Subcutaneous abdominal adipose tissue (tissue), 5 donors: Measurements from ENCODE around the gene ATP6V1E1.
"Not testable (repeated sequence)": the region's sequence is repeated elsewhere in the genome, so short reads cannot be mapped to it uniquely, and the experiment has no call there.

ENCODE experiments used
- H3K27ac ChIP-seq: one replicate; pipeline ENCODE4 v1.7.0; 2013; ENCODE audit warnings: low read depth, mild to moderate bottlenecking, inconsistent platforms, low read length, moderate library complexity
- H3K27me3 ChIP-seq, 5 donors: one replicate each; pipeline ENCODE4 v1.7.0; 2013; ENCODE audit warnings: low read length in 5 of 5, inconsistent platforms in 1 of 5; ENCODE audit not compliant: control insufficient read depth in 5 of 5, insufficient read depth in 4 of 5
- H3K36me3 ChIP-seq, 5 donors: one replicate each; pipeline ENCODE4 v1.7.0; 2013; ENCODE audit warnings: low read length in 5 of 5; ENCODE audit not compliant: control insufficient read depth in 5 of 5, insufficient read depth in 5 of 5
- H3K4me1 ChIP-seq, 5 donors: one replicate each; pipeline ENCODE4 v1.7.0; 2013; ENCODE audit warnings: low read length in 5 of 5, mild to moderate bottlenecking in 3 of 5, moderate library complexity in 1 of 5; ENCODE audit not compliant: control insufficient read depth in 5 of 5, insufficient read depth in 5 of 5
- H3K4me3 ChIP-seq, 5 donors: one replicate each; pipeline ENCODE4 v1.7.0; 2013; ENCODE audit warnings: low read length in 5 of 5, low read depth in 1 of 5
- H3K9ac ChIP-seq, 5 donors: one replicate each; pipeline ENCODE4 v1.7.0; 2013; ENCODE audit warnings: low read length in 5 of 5, mild to moderate bottlenecking in 4 of 5, moderate library complexity in 3 of 5
- H3K9me3 ChIP-seq, 5 donors: one replicate each; pipeline ENCODE4 v1.7.0; 2013; ENCODE audit warnings: low read length in 5 of 5; ENCODE audit not compliant: control insufficient read depth in 5 of 5
- donor health status: healthy.
- donor health status: healthy.
- donor health status: healthy.
- donor health status: healthy.
- donor health status: healthy.

ATP6V1E1 gene

DNA sequence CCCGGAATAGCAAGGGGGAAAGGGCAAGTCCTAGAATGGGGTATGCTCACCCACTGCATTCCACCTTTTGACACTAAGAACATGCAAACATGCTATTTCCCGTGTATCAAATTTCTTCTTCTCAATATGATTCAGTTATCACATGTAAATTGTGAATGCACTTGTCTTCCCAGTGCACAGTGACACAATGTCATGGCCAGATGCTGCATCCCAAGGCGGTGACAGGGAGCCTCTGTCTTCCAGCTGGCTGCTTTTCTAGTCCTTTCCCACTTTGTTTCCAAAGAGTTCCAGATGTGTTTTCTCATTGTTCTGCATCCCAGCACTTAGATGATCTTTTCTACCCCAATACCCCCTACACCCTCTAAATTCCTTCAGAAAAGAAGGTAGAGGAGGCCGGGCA lies 52.9 kb downstream of the ATP6V1E1 start:
- Histone ChIP-seq H3K36me3 (peaks cover 0 to 3% (median 2%) of the 10 kb centered on the region in 5 donors), H3K27me3 (no peaks in the 10 kb centered on the region), H3K27ac (no peak overlapping the region), H3K4me1 (peaks cover 9 to 19% (median 13%) of the 10 kb centered on the region in 5 donors), H3K4me3 (no peak overlapping the region), H3K9me3 (no peaks in the 10 kb centered on the region), H3K9ac (no peak overlapping the region)

GRCh38 chr22:17575151-17575550 lies 53.4 kb downstream of the ATP6V1E1 start:
- Histone ChIP-seq H3K9me3 (no peaks in the 10 kb centered on the region), H3K9ac (no peak overlapping the region), H3K36me3 (peaks cover 0 to 3% (median 2%) of the 10 kb centered on the region in 5 donors)

GRCh38 chr22:17570851-17571631 lies 57.5 kb downstream of the ATP6V1E1 start:
- Histone ChIP-seq H3K36me3 (no peaks in the 10 kb centered on the region), H3K27me3 (no peaks in the 10 kb centered on the region), H3K9ac (peak overlapping the region; percentile 14 to 69 (median 57)), H3K4me1 (peaks cover 14 to 35% (median 30%) of the 10 kb centered on the region in 5 donors), H3K4me3 (peak overlapping the region; percentile 54 to 75 (median 58)), H3K9me3 (no peaks in the 10 kb centered on the region), H3K27ac (peak overlapping the region; percentile 90)

More at GRCh38 chr22:17575151-17575550, 53.4 kb downstream of the ATP6V1E1 start:
- Histone ChIP-seq H3K4me3 (no peak overlapping the region), H3K27ac (no peak overlapping the region), H3K4me1 (peaks cover 11 to 24% (median 19%) of the 10 kb centered on the region in 5 donors), H3K27me3 (no peaks in the 10 kb centered on the region)

DNA sequence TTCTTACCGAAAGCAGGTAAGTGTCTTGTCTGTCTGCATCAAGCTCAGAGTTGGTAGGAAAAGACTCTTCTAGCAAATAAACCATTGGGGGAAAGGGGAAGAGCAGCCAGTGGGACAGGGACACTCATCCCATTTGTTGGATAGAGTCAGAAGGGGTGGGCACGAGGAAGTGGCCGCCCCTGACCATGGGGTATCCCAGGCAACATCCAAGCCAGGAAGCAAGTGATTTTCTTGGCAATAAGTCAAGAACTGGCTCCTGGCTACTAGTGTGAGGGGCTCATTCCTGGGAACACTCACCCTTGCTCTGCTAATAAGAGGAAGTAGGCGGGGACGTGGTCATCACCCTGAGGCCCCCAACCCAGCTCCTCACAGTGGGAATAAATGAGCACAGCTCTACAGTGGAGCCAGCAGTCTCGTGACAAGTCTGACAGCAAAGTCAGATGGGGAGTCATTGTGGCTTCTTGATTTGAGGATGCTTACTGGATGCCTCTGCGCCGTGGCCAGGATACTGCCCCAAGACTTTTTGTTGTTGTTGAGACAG lies 58.5 kb downstream of the ATP6V1E1 start:
- no peaks in the 10 kb centered on the region for H3K27me3 ChIP-seq
- H3K9me3 ChIP-seq, result no peaks in the 10 kb centered on the region
- H3K9ac ChIP-seq, result peak overlapping the region in 3 of 5 donors; percentile 6 to 54 (median 9)
- no peaks in the 10 kb centered on the region for H3K36me3 ChIP-seq
- H3K4me1 ChIP-seq, result peaks cover 11 to 40% (median 35%) of the 10 kb centered on the region in 5 donors
- H3K4me3 ChIP-seq, result peak overlapping the region; percentile 40 to 60 (median 56)
- peak overlapping the region; percentile 90 for H3K27ac ChIP-seq

- Histone ChIP-seq H3K4me1 (peaks cover 19 to 63% (median 57%) of the 10 kb centered on the region in 5 donors), H3K4me3 (no peak overlapping the region), H3K36me3 (no peaks in the 10 kb centered on the region), H3K27ac (peak overlapping the region; percentile 42), H3K27me3 (no peaks in the 10 kb centered on the region), H3K9me3 (no peaks in the 10 kb centered on the region), H3K9ac (peak overlapping the region in 1 of 5 donors; percentile 11)
These were observed 61.8 kb downstream of the ATP6V1E1 start for GRCh38 chr22:17566776-17567175.

- peak overlapping the region in 3 of 5 donors; percentile 7 to 52 (median 11) for H3K9ac ChIP-seq
- peak overlapping the region; percentile 42 for H3K27ac ChIP-seq
- H3K9me3 ChIP-seq, H3K27me3 ChIP-seq, H3K36me3 ChIP-seq, H3K4me3 ChIP-seq: not testable (repeated sequence)
- peaks cover 17 to 56% (median 51%) of the 10 kb centered on the region in 5 donors for H3K4me1 ChIP-seq
These were observed 62.4 kb downstream of the ATP6V1E1 start for GRCh38 chr22:17566016-17566687.

- H3K9me3 ChIP-seq, result no peaks in the 10 kb centered on the region
- H3K4me1 ChIP-seq, result peaks cover 8 to 41% (median 30%) of the 10 kb centered on the region in 5 donors
- H3K27ac ChIP-seq, result peak overlapping the region; percentile 93
- H3K4me3 ChIP-seq, result peak overlapping the region; percentile 48 to 59 (median 51)
- no peaks in the 10 kb centered on the region for H3K27me3 ChIP-seq
- no peaks in the 10 kb centered on the region for H3K36me3 ChIP-seq
- H3K9ac ChIP-seq, result peak overlapping the region in 4 of 5 donors; percentile 25 to 93 (median 64)
These were observed 64.6 kb downstream of the ATP6V1E1 start for GRCh38 chr22:17563936-17564391.

DNA sequence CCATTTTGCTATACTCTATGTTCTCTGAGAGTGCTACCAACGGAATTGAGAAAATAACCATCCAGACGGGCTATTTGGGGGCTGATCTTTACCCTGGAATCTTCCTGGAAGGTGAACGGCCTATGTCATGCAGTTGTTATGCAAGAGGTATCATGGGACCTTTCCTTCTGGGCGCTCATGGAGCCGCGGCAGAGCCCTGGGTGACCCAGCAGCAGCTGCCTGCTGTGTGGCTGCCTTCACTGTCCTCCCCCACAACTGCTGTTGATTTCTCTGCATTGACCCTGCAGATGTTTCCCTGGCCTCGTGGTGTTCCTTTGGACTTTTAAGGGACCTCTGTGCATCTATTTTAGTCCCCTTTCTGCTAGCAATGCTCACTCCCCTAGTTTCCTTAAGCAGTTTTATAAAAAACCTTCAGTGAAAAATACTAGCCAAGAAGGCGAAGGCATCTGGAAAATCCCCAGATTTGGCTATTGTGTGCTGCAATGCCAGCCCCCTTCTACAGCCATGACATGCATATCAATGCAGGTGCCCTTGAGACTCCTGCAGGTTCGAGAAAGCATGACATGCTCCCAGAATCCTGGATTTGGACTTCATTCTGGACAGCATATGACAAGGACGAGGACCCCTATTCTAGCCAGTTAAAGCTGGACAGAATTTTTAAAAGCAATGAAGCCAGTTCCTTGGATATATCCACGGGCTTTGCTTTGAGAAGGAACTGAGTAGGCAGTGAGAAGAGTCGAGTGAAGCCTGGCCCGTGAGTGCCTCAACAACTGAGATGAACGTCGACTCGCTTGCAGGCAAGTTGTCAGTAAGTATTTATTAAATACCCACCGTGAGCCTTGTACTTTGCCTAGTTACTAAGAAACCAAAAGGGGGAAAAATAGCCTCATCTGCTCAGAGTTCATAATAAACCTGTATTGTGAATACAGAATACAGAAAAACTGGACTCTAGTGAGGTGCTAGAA lies 65.4 kb downstream of the ATP6V1E1 start, which contains the start of gene SLC25A18:
Gene SLC25A18 (plus strand): TSS at position 593 of the 965 bp plus-strand sequence. CDS start 16,447 bp downstream, outside the sequence.
- H3K36me3 ChIP-seq, result no peaks in the 10 kb centered on the region
- H3K9ac ChIP-seq, result peak within 1 kb of the TSS; percentile 25 to 93 (median 56)
- H3K27ac ChIP-seq, result peak within 1 kb of the TSS; percentile 93
- no peaks in the 10 kb centered on the region for H3K9me3 ChIP-seq
- no peaks in the 10 kb centered on the region for H3K27me3 ChIP-seq
- H3K4me1 ChIP-seq, result peaks cover 8 to 41% (median 30%) of the 10 kb centered on the region in 5 donors
- H3K4me3 ChIP-seq, result peak within 1 kb of the TSS; percentile 48 to 59 (median 51)

- Histone ChIP-seq H3K27me3 (no peaks in the 10 kb centered on the region), H3K4me1 (peaks cover 8 to 22% (median 22%) of the 10 kb centered on the region in 5 donors), H3K9ac (no peak overlapping the region), H3K36me3 (no peaks in the 10 kb centered on the region), H3K9me3 (no peaks in the 10 kb centered on the region), H3K27ac (no peak overlapping the region), H3K4me3 (no peak overlapping the region)
These were observed 69.4 kb downstream of the ATP6V1E1 start for GRCh38 chr22:17559188-17559587.
